ENCODE measurements around the gene DCDC2. TPM values are rescaled to one million over a fixed set of nuclear protein-coding genes. Genes with fewer than 3 reads are reported as not detected.
A peak's percentile ranks its signal among the peaks of the same experiment; 100 is the strongest.

The DCDC2 gene
- total RNA-seq, 1 experiment from 2014 or later: 1.8 TPM

- Mint-ChIP-seq H3K4me1 (peaks cover 10% of the 10 kb centered on the region), H3K4me3 (no peak overlapping the region), H3K9me3 (no peaks in the 10 kb centered on the region), H3K36me3 (no peaks in the 10 kb centered on the region), H3K27me3 (ENCODE audit: low read depth) (peaks cover 3% of the 10 kb centered on the region), H3K27ac (no peak overlapping the region)
- TF ChIP-seq TP53 (CRISPR knock-in tag; IDR thresholded peaks at IDR 0.05) (no peak), NR1H2 (CRISPR knock-in tag; IDR thresholded peaks at IDR 0.05) (no peak), CTCF (IDR thresholded peaks at IDR 0.05) (no peak), USF1 (CRISPR knock-in tag; IDR thresholded peaks at IDR 0.05) (no peak)
- ChIA-PET CTCF (interaction anchor here (0.9 to 2.2 kb wide), 4 partner anchors 13 to 233 kb away, joined by 3 to 9 read pairs (median 4); no protein-coding TSS in a partner anchor), POLR2A (no interaction called here)
- ATAC-seq (no peak), DNase-seq (ENCODE audit: low spot score) (no peak)
These were observed 230.5 kb downstream of the DCDC2 start for GRCh38 chr6:24127316-24127715.

- no peaks in the 10 kb centered on the region for H3K36me3 Mint-ChIP-seq
- ChIA-PET CTCF (interaction anchor here (0.6 to 2.2 kb wide), 8 partner anchors 9 to 543 kb away, joined by 3 to 9 read pairs (median 4); no protein-coding TSS in a partner anchor), POLR2A (no interaction called here)
- peaks cover 3% of the 10 kb centered on the region for H3K27me3 Mint-ChIP-seq (ENCODE audit: low read depth)
- H3K27ac Mint-ChIP-seq: no peak overlapping the region
- peaks cover 10% of the 10 kb centered on the region for H3K4me1 Mint-ChIP-seq
- ATAC-seq (peak; percentile 80), DNase-seq (ENCODE audit: low spot score) (peak; percentile 77)
- no peaks in the 10 kb centered on the region for H3K9me3 Mint-ChIP-seq
- H3K4me3 Mint-ChIP-seq: peak overlapping the region; percentile 78
- no peak for TF ChIP-seq NR3C1 (CRISPR knock-in tag; conservative IDR thresholded peaks at IDR 0.05; ENCODE audit: low read depth)
- no peak for TF ChIP-seq GTF2I (CRISPR knock-in tag; conservative IDR thresholded peaks at IDR 0.05)
- no peak for TF ChIP-seq ATF6 (CRISPR knock-in tag; IDR thresholded peaks at IDR 0.05)
- TF ChIP-seq FOXP4 (CRISPR knock-in tag; IDR thresholded peaks at IDR 0.05): 0 out of 2 replicates have a peak, but pooled peaks have one; percentile 35
- no peak for TF ChIP-seq IRF2 (CRISPR knock-in tag; IDR thresholded peaks at IDR 0.05; ENCODE audit: borderline replicate concordance, low read depth)
- no peak for TF ChIP-seq ZNF219 (CRISPR knock-in tag; IDR thresholded peaks at IDR 0.05; ENCODE audit: borderline replicate concordance)
- no peak for TF ChIP-seq MLX (CRISPR knock-in tag; IDR thresholded peaks at IDR 0.05)
- TF ChIP-seq IRF1 (CRISPR knock-in tag; IDR thresholded peaks at IDR 0.05): no peak
- 0 out of 2 replicates have a peak, but pooled peaks have one; percentile 46 for TF ChIP-seq PREB (CRISPR knock-in tag; IDR thresholded peaks at IDR 0.05; ENCODE audit: borderline replicate concordance)
- TF ChIP-seq ZNF232 (CRISPR knock-in tag; IDR thresholded peaks at IDR 0.05): peak; percentile 87; the same call in 1 of the 2 replicates
- TF ChIP-seq E2F4 (CRISPR knock-in tag; IDR thresholded peaks at IDR 0.05; ENCODE audit: borderline replicate concordance, low read depth): no peak
- no peak for TF ChIP-seq EMX1 (CRISPR knock-in tag; IDR thresholded peaks at IDR 0.05)
- peak; percentile 77; the same call in 1 of the 2 replicates for TF ChIP-seq SMAD3 (CRISPR knock-in tag; IDR thresholded peaks at IDR 0.05; ENCODE audit: borderline replicate concordance)
- TF ChIP-seq GABPB1 (CRISPR knock-in tag; IDR thresholded peaks at IDR 0.05): peak; percentile 65
- no peak for TF ChIP-seq TEAD4 (CRISPR knock-in tag; IDR thresholded peaks at IDR 0.05)
- 0 out of 2 replicates have a peak, but pooled peaks have one; percentile 38 for TF ChIP-seq TP53 (CRISPR knock-in tag; IDR thresholded peaks at IDR 0.05)
- TF ChIP-seq HMGA2 (CRISPR knock-in tag; IDR thresholded peaks at IDR 0.05): no peak
These were observed 231.2 kb downstream of the DCDC2 start for GRCh38 chr6:24126586-24127192.
